ENCODE results near the gene GADD45GIP1.
"Not testable (repeated sequence)": the region's sequence is repeated elsewhere in the genome, so short reads cannot be mapped to it uniquely, and the experiment has no call there.

GADD45GIP1 gene

GRCh38 chr19:12939975-12940423, 17.0 kb downstream of the GADD45GIP1 start:
- peak; percentile 33 for DNase-seq (ENCODE audit: low spot score)

- peak; percentile 79 for DNase-seq (ENCODE audit: low spot score)
These were observed 18.0 kb downstream of the GADD45GIP1 start for GRCh38 chr19:12938779-12939601.

- peak; percentile 100 for DNase-seq (ENCODE audit: low spot score)
These were observed 18.9 kb downstream of the GADD45GIP1 start, which contains the start of gene CALR for GRCh38 chr19:12937927-12938778. Gene CALR, plus strand, starts transcription at chr19:12938609. Its CDS starts 71 bp downstream, at chr19:12938680.

- peak; percentile 62 for DNase-seq (ENCODE audit: low spot score)
These were observed 19.7 kb downstream of the GADD45GIP1 start for GRCh38 chr19:12937093-12937926.

- DNase-seq (ENCODE audit: low spot score), result no peak
These were observed 20.4 kb downstream of the GADD45GIP1 start for GRCh38 chr19:12936582-12936981.

GRCh38 chr19:12935071-12935470, 22.0 kb downstream of the GADD45GIP1 start:
- DNase-seq (ENCODE audit: low spot score), result no peak

GRCh38 chr19:12933287-12934072, 23.5 kb downstream of the GADD45GIP1 start, which contains the start of gene FARSA:
Gene FARSA, minus strand, starts transcription at chr19:12933711. Its CDS starts 15 bp downstream, at chr19:12933696.
- peak; percentile 93 for DNase-seq (ENCODE audit: low spot score)

- peak; percentile 23 for DNase-seq (ENCODE audit: low spot score)
These were observed 24.4 kb downstream of the GADD45GIP1 start for GRCh38 chr19:12932392-12933286.

- no peak for DNase-seq (ENCODE audit: low spot score)
These were observed 26.9 kb downstream of the GADD45GIP1 start for GRCh38 chr19:12930002-12930645.

- no peak for DNase-seq (ENCODE audit: low spot score)
These were observed 32.3 kb downstream of the GADD45GIP1 start for GRCh38 chr19:12924621-12925310.

GRCh38 chr19:12922959-12923358, 34.1 kb downstream of the GADD45GIP1 start:
- DNase-seq (ENCODE audit: low spot score), result no peak

- DNase-seq (ENCODE audit: low spot score), result no peak
These were observed 36.0 kb downstream of the GADD45GIP1 start for GRCh38 chr19:12921047-12921446.

GRCh38 chr19:12918253-12918652, 38.8 kb downstream of the GADD45GIP1 start:
- no peak for DNase-seq (ENCODE audit: low spot score)

GRCh38 chr19:12915860-12916259, 41.2 kb downstream of the GADD45GIP1 start:
- not testable (repeated sequence) for DNase-seq (ENCODE audit: low spot score)

GRCh38 chr19:12913851-12914690, 43.0 kb downstream of the GADD45GIP1 start:
- DNase-seq (ENCODE audit: low spot score), result no peak

- DNase-seq (ENCODE audit: low spot score), result peak; percentile 49
These were observed 43.9 kb downstream of the GADD45GIP1 start for GRCh38 chr19:12913011-12913561.

GRCh38 chr19:12912571-12912970, 44.5 kb downstream of the GADD45GIP1 start:
- no peak for DNase-seq (ENCODE audit: low spot score)

Measured in hematopoietic multipotent progenitor cell treated with erythropoietin and hydrocortisone succinate and interleukin-3 and kit ligand, for 17 days (in vitro differentiated cells).